GM12864 (cell line): ENCODE data around the gene BATF2.

Experiments used
- DNase-seq: peaks from one replicate; pipeline ENCODE4 v3.0.0-alpha.2; 2011; ENCODE audit warnings: low read depth
- H3K4me3 ChIP-seq: 2 replicates; pipeline ENCODE4 v1.5.1; 2011; ENCODE audit warnings: mild to moderate bottlenecking, low read depth, low read length, control low read depth
- TF ChIP-seq, protein P1 (sequence below): IDR thresholded peaks from 2 replicates; pipeline ENCODE4 v1.5.1; 2011; ENCODE audit warnings: low read depth, mild to moderate bottlenecking, moderate library complexity, low read length, control low read depth, inconsistent platforms; ENCODE audit errors: missing control alignments

The BATF2 gene

DNA sequence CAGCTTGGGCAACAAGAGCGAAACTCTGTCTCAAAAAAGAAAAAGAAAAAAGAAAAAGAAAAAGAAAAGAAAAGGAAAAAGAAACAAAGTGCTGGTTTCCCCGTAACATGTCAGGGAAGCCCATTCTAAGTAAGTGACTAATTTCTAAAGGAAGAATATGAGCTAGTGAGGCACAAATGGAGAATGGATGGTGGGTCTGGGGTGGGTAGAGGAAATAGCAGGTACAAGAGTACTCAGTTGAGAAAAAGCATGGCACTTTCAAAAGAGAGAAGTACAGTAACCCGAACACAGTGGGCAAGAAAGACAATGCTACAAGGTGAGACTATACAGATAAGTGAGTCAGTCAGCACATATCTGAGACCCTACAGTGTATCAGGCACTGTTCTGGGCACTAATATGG lies 29.4 kb downstream of the BATF2 start:
- H3K4me3 ChIP-seq = no peak overlapping the region
- TF ChIP-seq, protein P1, sequence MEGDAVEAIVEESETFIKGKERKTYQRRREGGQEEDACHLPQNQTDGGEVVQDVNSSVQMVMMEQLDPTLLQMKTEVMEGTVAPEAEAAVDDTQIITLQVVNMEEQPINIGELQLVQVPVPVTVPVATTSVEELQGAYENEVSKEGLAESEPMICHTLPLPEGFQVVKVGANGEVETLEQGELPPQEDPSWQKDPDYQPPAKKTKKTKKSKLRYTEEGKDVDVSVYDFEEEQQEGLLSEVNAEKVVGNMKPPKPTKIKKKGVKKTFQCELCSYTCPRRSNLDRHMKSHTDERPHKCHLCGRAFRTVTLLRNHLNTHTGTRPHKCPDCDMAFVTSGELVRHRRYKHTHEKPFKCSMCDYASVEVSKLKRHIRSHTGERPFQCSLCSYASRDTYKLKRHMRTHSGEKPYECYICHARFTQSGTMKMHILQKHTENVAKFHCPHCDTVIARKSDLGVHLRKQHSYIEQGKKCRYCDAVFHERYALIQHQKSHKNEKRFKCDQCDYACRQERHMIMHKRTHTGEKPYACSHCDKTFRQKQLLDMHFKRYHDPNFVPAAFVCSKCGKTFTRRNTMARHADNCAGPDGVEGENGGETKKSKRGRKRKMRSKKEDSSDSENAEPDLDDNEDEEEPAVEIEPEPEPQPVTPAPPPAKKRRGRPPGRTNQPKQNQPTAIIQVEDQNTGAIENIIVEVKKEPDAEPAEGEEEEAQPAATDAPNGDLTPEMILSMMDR = no peak
- DNase-seq = no peak

DNA sequence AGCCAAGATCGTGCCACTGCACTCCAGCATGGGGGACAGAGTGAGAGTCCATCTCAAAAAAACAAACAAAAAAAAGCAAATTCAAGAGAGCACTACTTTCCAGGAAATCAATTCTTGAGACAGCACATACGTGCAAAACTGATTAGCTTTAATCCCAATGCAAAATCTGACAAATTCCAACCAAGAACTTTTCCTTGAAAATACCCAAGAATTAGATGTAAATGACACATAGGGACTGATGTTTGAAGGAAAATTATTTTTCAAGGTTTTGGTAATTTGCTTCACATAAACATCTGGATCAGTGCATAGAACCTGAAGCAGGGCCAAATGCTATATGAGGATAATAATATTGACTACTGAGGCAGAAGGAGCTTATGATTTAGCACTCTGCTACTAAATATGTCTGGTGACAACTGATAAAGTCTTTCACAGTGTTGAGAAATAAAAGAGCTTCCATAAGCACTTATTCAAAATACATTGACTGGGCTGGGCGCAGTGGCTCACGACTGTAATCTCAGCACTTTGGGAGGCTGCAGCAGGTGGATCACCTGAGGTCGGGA lies 33.6 kb downstream of the BATF2 start:
- TF ChIP-seq, protein P1 = no peak
- H3K4me3 ChIP-seq = no peak overlapping the region
- no peak for DNase-seq

DNA sequence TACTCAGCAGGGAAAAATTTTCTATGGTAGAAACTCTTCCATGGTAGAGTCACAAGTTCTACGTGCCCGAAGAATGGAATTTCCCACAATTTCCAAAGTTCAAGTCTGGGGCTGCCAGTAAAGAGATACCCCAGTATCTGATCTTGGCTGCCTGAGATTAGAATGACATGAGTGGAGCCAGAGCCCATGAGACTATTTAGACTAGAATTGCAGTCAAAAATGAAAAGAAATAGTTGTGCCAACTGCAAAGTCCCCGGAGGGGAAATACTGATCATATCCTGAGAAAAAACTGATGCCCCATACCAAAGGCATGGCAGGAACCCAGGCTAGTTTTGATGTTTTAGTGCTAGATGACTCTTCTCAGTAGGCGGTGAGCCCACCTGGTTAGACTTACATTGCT lies 36.1 kb downstream of the BATF2 start:
- no peak for DNase-seq

DNA sequence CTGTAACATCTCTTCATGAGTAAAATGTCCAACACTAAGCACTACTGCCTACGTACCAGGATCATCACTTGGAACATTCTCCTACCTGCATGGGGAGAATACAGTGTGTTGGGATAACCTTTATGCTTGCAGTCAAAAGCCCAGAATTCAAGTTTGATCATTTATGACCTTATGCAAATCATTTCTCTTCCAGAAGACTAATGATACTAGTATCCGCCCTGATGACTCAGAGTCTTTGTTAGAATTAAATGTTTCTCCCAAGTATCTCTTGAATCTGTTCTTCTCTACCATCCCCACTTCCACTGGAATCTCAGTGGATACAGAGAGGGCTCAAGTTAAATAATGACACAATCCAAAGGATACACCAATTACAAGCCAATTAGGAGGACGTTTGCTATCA lies 37.3 kb downstream of the BATF2 start:
- no peak overlapping the region for H3K4me3 ChIP-seq
- TF ChIP-seq, protein P1 = no peak
- DNase-seq = no peak

More for the DNA sequence above, 36.1 kb downstream of the BATF2 start:
- H3K4me3 ChIP-seq = no peak overlapping the region
- TF ChIP-seq, protein P1 = no peak

DNA sequence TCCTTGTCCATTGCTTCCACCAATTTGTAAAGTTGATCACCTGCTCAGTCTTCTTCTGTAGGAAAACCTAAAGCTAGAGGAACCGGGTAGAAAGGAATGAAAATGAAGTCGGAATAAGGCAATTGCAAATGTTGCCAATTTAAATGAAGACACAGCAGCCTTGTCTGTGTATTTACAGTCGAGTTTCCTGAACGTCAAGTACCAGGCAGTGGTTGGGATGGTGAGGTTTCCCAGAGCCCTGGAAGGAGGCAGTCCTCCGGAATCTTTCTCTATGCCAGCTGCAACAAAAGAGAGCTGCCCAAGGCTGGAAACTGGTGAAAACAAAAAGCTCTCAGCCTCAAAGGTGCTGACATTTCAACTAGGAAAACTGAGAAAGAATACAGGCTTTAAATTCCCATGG lies 42.6 kb downstream of the BATF2 start:
- DNase-seq = no peak
- TF ChIP-seq, protein P1 = no peak
- no peak overlapping the region for H3K4me3 ChIP-seq

DNA sequence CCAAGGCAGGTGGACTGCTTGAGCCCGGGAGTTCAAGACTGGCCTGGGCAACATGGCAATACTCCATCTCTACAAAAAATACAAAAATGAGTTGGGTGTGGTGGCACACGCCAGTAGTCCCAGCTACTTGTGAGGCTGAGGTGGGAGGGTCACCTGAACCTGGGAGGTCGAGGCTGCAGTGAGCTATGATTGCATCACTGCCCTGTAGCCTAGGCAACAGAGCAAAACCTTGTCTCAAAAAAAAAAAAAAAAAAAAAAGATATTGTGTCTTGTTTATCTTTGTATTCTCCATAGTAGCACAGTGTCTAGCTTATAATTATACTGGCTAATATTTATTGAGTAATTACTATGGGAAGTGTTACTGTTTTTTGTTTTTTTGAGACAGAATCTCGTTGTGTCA lies 45.2 kb downstream of the BATF2 start:
- H3K4me3 ChIP-seq = no peak overlapping the region
- TF ChIP-seq, protein P1 = no peak
- no peak for DNase-seq

DNA sequence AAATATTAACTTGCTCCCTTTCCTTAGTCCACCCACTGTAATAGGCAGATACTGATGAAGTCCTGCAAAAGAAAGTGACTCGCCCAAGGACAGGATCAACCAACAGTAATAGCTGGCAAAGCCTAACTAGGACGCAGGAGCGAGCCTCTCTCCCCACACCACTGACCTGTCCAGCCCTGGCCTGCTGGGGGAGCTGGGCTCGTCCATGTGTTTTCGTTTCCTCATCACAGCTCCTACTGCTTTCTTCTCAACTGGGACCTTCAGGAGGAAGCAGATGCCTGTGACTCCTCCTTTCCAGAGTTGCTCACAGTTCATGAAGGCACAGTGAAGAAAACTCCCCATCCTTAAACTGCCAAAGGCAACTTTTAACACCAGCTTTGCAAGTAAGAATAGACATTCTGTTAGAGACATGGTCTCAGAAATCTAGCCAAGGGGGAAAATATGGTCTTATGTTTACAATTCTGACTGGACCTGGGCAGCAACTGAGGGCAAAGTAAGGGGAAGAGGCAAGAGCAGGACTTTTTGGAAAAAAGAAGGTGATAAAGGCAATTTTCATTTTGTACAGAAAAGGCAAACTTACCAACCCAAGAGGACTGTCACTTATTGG lies 49.5 kb downstream of the BATF2 start:
- TF ChIP-seq, protein P1 = no peak
- no peak for DNase-seq

More for the DNA sequence above, 49.5 kb downstream of the BATF2 start:
- H3K4me3 ChIP-seq = no peak overlapping the region
